HG02678 (cell line): ENCODE results near the gene ZNF530.
A peak's percentile ranks its signal among the peaks of the same experiment; 100 is the strongest.

Experiments used
- ATAC-seq: cut with Tn5 transposase; IDR thresholded peaks from one replicate; pipeline ENCODE4 v1.9.1; 2021; ENCODE audit warnings: mild to moderate bottlenecking, moderate library complexity; ENCODE audit not compliant: unreplicated experiment

Gene ZNF530

DNA sequence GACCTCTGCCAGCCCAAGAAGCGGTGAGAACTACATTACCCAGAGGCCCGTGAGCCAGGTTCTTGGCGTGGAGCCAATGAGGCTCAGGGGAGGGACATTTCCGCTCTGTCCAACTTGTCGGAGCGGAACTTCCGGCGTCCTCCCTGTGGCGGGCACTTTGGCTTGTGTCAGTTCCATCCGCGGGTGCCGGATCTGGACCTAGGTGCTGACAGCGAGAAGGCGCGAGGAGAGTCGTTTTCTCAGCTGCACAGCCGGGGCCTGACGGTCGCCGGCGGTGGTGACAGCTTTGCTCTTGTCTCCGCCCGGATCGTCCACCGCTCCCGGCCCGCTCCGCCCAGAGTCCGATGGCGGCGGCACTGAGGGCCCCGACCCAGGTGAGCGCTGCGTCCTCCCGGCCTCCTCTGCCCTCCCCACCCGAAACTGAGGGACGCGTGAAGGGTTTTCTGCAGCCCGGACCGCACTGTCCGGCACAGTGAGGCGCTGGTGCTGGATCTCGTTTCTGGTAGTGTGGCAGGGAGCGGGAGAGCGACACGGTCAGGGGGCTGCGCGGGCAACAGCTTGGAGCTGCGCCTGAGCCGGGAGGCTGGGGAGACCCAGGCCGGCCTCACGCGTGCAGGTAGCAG lies at the start of gene ZNF530:
TSS of gene ZNF530 (plus strand) at position 125 of the 623 bp plus-strand sequence. CDS start 4,461 bp downstream, outside the sequence.
- ATAC-seq: peak; percentile 98

- ATAC-seq: no peak
These were observed 47.3 kb upstream of the ZNF530 start for GRCh38 chr19:57552432-57552831.

DNA sequence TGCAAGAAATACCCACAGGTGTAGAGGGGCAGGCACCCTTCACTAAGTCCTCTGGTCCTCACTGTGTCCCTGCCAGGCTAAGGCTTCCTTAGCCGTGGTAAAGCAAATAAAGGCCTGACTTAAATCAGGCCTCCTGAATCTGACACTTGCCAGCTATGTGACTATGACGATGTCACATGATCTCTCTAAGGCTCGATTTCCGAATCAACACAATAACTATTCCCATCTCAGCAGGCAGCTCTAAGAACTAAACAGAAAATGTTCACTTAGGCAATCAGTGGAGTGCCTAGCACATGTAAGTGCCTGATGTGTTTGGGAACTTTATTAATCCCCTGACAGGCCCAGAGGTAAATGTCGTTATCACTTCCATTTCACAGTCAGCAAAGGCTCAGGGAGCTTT lies 42.0 kb upstream of the ZNF530 start:
- ATAC-seq: no peak

DNA sequence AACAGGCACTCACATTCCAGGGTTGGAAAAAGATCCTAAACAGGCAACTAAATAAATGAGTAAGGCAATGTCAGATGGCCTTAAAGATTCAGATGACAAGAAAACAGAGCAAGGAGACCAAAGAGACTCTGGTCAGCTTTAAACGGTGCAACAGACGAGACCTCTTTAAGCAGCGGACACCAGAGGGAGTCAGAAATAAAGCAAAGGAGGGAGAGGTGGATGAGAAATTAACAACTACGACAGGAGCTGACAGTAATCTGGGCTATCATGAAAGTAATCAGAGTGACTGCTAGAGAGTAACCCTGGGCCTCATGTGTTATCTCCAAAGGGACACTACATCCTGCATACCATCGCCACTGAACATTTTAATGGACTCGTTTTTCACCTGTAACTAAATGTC lies 41.2 kb upstream of the ZNF530 start:
- no peak for ATAC-seq

DNA sequence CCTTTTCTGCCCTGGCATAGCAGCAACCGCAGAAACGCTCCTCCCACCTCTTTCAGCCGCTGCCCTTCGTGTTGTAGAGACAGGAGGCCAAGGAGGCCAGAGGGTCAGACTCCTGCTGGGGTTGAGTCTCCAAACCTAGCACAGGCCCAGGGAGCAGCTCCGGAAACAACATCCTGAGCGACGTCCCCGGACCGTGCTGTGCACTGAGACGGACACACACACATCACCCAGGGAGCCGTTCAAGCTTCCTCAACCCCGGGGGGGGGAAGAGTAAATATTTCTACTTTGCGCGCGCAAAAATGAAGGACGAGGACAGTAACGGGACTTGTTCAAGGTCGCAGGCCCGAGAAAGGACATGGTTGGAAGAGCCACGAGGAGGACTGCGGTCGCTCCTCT lies 40.7 kb upstream of the ZNF530 start:
- peak; percentile 23 for ATAC-seq

GRCh38 chr19:57559404-57560025 lies 40.2 kb upstream of the ZNF530 start, which contains the start of gene ZNF550:
Gene ZNF550, minus strand, starts transcription at chr19:57559863. Its CDS starts 181 bp downstream, at chr19:57559682.
- peak; percentile 99 for ATAC-seq

DNA sequence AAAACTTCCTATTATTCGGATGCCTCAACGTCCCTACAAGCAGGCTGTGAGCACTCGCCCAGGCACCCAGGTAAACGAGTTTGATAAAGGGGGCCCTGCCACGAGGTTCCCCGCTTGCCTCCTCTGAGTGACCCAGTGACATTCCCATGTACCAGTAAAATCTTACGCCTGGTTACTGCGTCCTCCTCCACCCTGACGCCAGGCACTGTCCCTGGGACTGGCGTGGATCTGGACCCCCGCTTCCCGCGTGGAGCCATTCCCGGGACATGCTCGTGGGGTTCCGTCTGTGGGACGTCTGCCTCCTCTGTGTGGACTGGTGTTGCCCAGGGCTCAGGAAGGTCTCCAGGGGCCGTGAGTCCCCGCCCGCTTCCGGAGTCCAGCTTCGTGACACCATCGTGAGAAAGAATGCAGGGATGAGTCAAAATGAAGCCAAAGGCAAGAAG lies 39.6 kb upstream of the ZNF530 start:
- ATAC-seq: peak; percentile 6

- ATAC-seq: no peak
These were observed 36.1 kb upstream of the ZNF530 start for GRCh38 chr19:57563547-57563946.

DNA sequence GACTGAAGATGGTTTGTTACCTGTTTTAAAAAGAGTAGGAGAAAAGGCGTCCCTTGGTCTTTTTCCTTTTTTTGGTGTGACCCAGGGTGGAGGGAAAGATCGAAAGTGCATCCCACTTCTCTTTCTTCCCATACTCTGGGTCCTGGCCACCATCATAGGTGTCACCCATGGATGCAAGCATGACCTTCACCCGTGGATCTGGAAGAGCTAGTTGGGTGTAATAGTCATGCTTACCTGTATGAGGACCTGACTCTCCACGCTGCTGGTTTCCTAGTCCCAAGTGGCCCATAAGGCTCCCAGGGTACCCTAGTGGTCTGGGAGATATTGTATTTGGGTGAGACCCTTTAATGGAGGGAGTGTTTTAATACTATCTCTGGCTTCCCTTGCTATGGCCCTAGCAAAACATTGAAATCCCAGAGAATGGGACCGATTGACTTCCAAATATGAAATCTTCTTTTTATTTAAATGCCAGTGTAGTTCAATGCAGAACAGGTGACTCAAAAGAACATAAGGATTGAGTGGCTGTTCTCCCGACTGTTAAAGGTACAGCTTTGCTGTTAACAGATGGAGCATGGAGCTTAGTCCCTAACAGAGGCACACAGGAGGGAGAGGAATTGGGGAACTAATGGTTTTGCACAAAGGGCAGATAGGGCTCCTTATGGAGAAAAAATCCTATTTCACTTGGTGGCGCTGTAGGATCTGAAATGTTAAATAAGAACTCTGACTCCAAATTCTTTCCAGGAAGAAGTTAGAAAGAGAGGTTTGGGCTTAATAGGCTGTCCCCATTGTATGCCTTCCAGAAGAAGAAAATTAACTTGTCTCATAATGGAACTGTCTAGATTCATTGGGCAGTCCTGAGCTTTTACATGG lies 33.1 kb upstream of the ZNF530 start:
- ATAC-seq: no peak

GRCh38 chr19:57570707-57571106 lies 29.0 kb upstream of the ZNF530 start:
- no peak for ATAC-seq

- no peak for ATAC-seq
These were observed 27.2 kb upstream of the ZNF530 start for GRCh38 chr19:57572415-57572947.

DNA sequence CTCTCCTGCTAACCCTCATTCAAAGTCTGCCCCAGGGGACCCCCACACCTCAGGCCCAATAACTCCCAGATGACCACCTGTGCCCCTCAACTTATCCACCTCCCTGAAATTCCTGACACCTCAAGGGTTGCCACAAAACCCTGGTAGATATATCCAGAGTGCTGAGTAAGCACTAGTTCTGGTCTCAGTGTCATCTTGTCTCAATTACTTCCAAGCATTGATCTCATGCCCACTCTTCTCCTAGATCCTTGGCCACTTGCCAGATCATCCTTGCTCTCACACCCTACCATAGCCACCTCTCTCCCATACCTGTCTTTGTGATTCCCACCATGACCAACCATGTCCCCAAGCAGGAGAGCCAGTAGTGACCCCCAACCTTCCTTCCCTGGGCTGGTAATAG lies 23.0 kb upstream of the ZNF530 start:
- ATAC-seq: no peak

DNA sequence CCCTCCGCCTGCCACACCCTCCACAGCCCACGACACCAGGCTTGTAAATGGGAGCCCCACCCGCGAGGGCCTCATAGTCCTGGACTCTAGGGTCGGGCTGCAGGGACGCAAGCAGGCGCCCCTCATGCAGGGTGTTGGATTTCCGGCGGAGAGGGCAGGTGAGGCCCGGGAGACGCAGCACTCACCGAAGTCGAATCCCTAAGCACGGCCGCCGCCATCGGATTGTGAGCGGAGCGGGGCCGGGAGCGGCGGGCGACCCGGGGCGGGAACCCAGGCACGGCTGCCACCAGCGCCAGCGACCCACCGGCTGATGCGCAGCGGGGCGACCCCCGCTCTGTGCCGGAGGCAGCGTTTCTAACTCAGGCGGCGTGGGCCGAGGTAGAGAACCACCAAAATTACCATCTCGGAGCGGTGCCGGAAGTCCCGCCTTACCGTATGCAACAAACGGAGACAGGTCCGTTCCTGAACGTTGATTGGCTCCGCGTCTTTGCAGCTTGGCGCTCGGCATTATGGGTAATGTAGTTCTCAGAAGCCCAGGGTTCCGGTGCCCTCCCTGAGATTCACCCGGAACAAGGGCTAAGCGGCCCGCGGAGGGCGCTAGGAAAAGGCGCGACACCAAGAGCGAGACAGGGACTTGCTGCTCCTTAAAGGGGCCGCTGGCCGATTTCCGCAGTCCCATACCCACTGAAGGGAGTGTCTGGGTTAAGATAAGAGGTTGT lies 21.0 kb upstream of the ZNF530 start, which contains the start of gene ZNF416:
TSS of gene ZNF416 (minus strand) at position 425 of the 719 bp plus-strand sequence. CDS start at position 218, 207 bp downstream.
- peak; percentile 97 for ATAC-seq

DNA sequence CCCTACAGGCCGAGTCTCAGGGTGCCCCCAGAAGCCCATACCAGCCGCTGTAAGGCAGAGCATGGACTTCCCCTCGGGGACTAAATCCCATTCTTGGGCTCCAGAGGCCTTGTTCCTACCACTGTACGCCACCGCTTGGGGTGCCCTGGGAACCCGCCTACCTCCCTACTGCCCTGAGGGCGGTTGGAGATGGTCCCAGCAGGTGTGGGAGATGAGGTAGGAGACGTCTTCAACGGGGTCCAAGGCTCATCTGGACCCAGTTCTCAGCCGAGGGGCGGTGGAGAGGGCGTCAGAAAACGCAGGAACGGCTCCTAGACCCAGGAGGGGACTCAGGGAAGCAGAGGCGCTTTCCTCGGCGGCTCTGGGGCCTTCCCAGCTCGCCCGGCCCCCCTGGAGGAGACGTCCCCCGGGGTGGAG lies 16.6 kb upstream of the ZNF530 start:
- no peak for ATAC-seq

DNA sequence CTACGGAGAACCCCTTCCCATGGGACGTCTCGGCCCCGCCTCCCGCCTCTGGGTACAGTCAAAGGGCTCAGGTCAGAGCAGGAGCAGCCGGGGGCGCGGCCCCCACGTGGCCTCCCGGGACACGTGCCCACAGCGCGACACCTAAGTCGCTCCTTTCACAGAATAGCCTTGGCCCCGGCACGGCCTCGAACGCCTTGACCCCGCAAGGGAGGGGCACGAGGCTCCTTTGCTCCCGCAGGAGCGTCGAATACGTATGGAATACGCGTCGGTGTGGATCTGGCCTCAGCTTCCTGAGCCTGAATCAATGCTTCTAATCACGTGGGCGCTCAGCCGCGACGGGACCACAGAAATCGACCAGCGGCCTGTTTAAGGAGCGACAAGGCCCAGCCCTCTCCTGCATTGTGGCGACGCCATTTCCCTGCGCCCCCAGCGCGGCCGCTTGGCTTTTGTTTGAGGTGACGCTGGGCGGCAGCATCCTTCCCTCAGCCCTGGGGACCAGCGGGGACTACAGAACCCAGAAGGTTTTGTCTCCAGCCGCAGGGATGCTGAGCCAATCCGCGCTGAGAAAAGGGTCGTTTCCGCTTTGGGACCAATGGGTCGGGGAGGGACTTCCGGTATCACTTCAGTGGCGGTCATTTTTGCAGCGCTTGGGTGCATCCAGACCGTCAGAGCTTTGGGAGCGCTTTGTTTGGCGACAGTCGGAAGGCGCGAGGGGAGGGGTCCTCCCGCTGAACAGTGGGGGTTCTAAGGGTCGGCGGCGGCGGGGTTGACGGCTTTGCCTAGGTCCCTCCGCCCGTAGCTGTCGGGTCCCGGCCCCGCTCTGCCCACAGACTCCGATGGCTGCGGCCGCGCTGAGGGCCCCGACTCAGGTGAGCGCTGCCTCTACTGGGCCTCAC lies 15.9 kb upstream of the ZNF530 start, which contains the start of gene ZIK1:
TSS of gene ZIK1 (plus strand) at position 625 of the 896 bp plus-strand sequence. CDS start at position 837, 212 bp downstream.
- peak; percentile 79 for ATAC-seq

DNA sequence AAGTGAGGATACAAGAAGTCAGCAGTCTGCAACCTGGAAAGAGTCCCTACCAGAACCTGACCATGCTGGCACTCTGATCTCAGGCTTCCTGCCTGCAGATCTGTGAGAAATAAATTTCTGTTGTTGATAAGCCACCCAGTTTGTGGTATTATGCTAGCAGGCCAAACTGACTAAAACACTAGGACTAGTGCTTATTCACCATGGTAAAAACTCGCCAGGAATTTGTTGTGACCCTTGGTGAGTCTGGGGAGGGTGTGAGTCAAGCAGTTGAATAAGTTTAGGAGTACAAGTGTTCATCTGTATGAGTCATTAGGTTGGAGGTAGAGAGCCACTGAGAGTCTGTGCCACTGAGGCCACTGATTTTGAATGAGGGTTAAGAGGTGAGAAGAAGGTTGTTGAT lies 12.2 kb upstream of the ZNF530 start:
- no peak for ATAC-seq

GRCh38 chr19:57599377-57599760 lies 316 bp upstream of the ZNF530 start:
- no peak for ATAC-seq

- no peak for ATAC-seq
These were observed 7.2 kb downstream of the ZNF530 start for GRCh38 chr19:57606931-57607330.

- no peak for ATAC-seq
These were observed 11.4 kb downstream of the ZNF530 start for GRCh38 chr19:57611113-57611512.
